ENCODE measurements around the gene CALML4. TPM values are rescaled to one million over a fixed set of nuclear protein-coding genes. Genes with fewer than 3 reads are reported as not detected.

The CALML4 gene
- total RNA-seq, 1 donor from 2014 or later: 22.7 TPM

- H3K4me3 Mint-ChIP-seq: no peak overlapping the region
- no peaks in the 10 kb centered on the region for H3K4me1 ChIP-seq
- H3K27ac ChIP-seq: no peak overlapping the region
- H4K20me1 ChIP-seq (ENCODE audit: low read depth): peaks cover 2% of the 10 kb centered on the region
- H3K27me3 ChIP-seq: no peaks in the 10 kb centered on the region
- H3K9me3 Mint-ChIP-seq: peaks cover 8% of the 10 kb centered on the region
- H3K27me3 Mint-ChIP-seq (ENCODE audit: insufficient read depth, low read depth): peaks cover 2% of the 10 kb centered on the region
- no peaks in the 10 kb centered on the region for H3K9me3 ChIP-seq (ENCODE audit: low read depth)
- no peak for DNase-seq (ENCODE audit: low spot score)
- TF ChIP-seq CTCF (IDR thresholded peaks at IDR 0.05) (no peak), EZH2phosphoT487 (IDR thresholded peaks at IDR 0.05) (no peak), EZH2 (IDR thresholded peaks at IDR 0.05) (no peak)
- peaks cover 29% of the 10 kb centered on the region for H3K36me3 Mint-ChIP-seq
- H3K27ac Mint-ChIP-seq: no peak overlapping the region
- no peak overlapping the region for H3K4me3 ChIP-seq
- no peak overlapping the region for H3K4me2 ChIP-seq
- no peaks in the 10 kb centered on the region for H3F3A ChIP-seq (ENCODE audit: low read depth)
- H3K36me3 ChIP-seq: no peaks in the 10 kb centered on the region
- peaks cover 3% of the 10 kb centered on the region for H3K4me1 Mint-ChIP-seq
- peaks cover 76% of the 10 kb centered on the region for H3K79me2 ChIP-seq (ENCODE audit: low read depth)
- no peak overlapping the region for H2AFZ ChIP-seq (replicated peaks)
- H3K9ac ChIP-seq: no peak overlapping the region
These were observed 14.0 kb upstream of the CALML4 start for GRCh38 chr15:68218847-68219798.

- H3K9me3 ChIP-seq (ENCODE audit: low read depth): no peaks in the 10 kb centered on the region
- no peak for DNase-seq (ENCODE audit: low spot score)
- Mint-ChIP-seq H3K36me3 (peaks cover 28% of the 10 kb centered on the region), H3K27me3 (ENCODE audit: insufficient read depth, low read depth) (peaks cover 2% of the 10 kb centered on the region), H3K27ac (no peak overlapping the region), H3K4me3 (no peak overlapping the region), H3K4me1 (peaks cover 3% of the 10 kb centered on the region), H3K9me3 (peaks cover 7% of the 10 kb centered on the region)
- no peaks in the 10 kb centered on the region for H3K27me3 ChIP-seq
- no peaks in the 10 kb centered on the region for H3K4me1 ChIP-seq
- no peak overlapping the region for H3K9ac ChIP-seq
- TF ChIP-seq EZH2phosphoT487 (IDR thresholded peaks at IDR 0.05): no peak
- no peak for TF ChIP-seq EZH2 (IDR thresholded peaks at IDR 0.05)
- no peak for TF ChIP-seq CTCF (IDR thresholded peaks at IDR 0.05)
- peaks cover 7% of the 10 kb centered on the region for H4K20me1 ChIP-seq (ENCODE audit: low read depth)
- H3F3A ChIP-seq (ENCODE audit: low read depth): no peaks in the 10 kb centered on the region
- no peaks in the 10 kb centered on the region for H3K36me3 ChIP-seq
- no peak overlapping the region for H3K27ac ChIP-seq
- H3K4me2 ChIP-seq: no peak overlapping the region
- H3K4me3 ChIP-seq: no peak overlapping the region
- peaks cover 70% of the 10 kb centered on the region for H3K79me2 ChIP-seq (ENCODE audit: low read depth)
- H2AFZ ChIP-seq (replicated peaks): no peak overlapping the region
These were observed 13.2 kb upstream of the CALML4 start for GRCh38 chr15:68218331-68218730.

- H3K9me3 ChIP-seq (ENCODE audit: low read depth): no peaks in the 10 kb centered on the region
- no peak overlapping the region for H3K27ac Mint-ChIP-seq
- no peak overlapping the region for H3K9ac ChIP-seq
- no peak for DNase-seq (ENCODE audit: low spot score)
- no peak overlapping the region for H3K4me3 Mint-ChIP-seq
- no peak overlapping the region for H2AFZ ChIP-seq (replicated peaks)
- H3K4me1 Mint-ChIP-seq: no peaks in the 10 kb centered on the region
- H3K27me3 Mint-ChIP-seq (ENCODE audit: insufficient read depth, low read depth): peaks cover 2% of the 10 kb centered on the region
- peaks cover 65% of the 10 kb centered on the region for H3K79me2 ChIP-seq (ENCODE audit: low read depth)
- peaks cover 9% of the 10 kb centered on the region for H4K20me1 ChIP-seq (ENCODE audit: low read depth)
- no peaks in the 10 kb centered on the region for H3K27me3 ChIP-seq
- TF ChIP-seq EZH2 (IDR thresholded peaks at IDR 0.05) (no peak), CTCF (IDR thresholded peaks at IDR 0.05) (no peak), EZH2phosphoT487 (IDR thresholded peaks at IDR 0.05) (no peak)
- no peaks in the 10 kb centered on the region for H3K36me3 ChIP-seq
- peaks cover under 1% of the 10 kb centered on the region for H3F3A ChIP-seq (ENCODE audit: low read depth)
- no peaks in the 10 kb centered on the region for H3K9me3 Mint-ChIP-seq
- H3K36me3 Mint-ChIP-seq: peaks cover 22% of the 10 kb centered on the region
- no peak overlapping the region for H3K4me2 ChIP-seq
- H3K4me3 ChIP-seq: no peak overlapping the region
- no peak overlapping the region for H3K27ac ChIP-seq
- no peaks in the 10 kb centered on the region for H3K4me1 ChIP-seq
These were observed 12.2 kb upstream of the CALML4 start for GRCh38 chr15:68217341-68217740.

Data from neural progenitor cell (in vitro differentiated cells).